HCT116 (cell line): ENCODE data around the gene MAPK1IP1L.

Source experiments
- CEBPB ChIP-seq: IDR thresholded peaks from 2 replicates; pipeline ENCODE4 v1.6.1; 2012; ENCODE audit warnings: low read depth
- CTCF ChIP-seq, 3 experiments: fragments of 200-600 bp in 1 of 3; sonication (generic) in 1 of 3; IDR thresholded peaks in 2 of 3; conservative IDR thresholded peaks in 1 of 3; 2 replicates each; pipeline ENCODE4 v1.5.1; 2012 to 2017; ENCODE audit warnings: low read depth in 2 of 3, low read length in 2 of 3, antibody characterized with exemption in 1 of 3, borderline replicate concordance in 1 of 3, control low read depth in 1 of 3, mild to moderate bottlenecking in 1 of 3, mixed read lengths in 1 of 3, mixed run types in 1 of 3, moderate library complexity in 1 of 3; ENCODE audit not compliant: insufficient read depth in 1 of 3
- ELF1 ChIP-seq: IDR thresholded peaks from 2 replicates; pipeline ENCODE4 v1.6.1; 2012; ENCODE audit warnings: low read depth, borderline replicate concordance
- EZH2 ChIP-seq: fragments of 200-600 bp; sonication (generic); IDR thresholded peaks from 2 replicates; pipeline ENCODE4 v1.6.1; 2017; ENCODE audit warnings: antibody characterized with exemption, mixed run types
- EZH2phosphoT487 ChIP-seq: fragments of 200-600 bp; IDR thresholded peaks from 2 replicates; pipeline ENCODE4 v1.6.1; 2018; ENCODE audit warnings: antibody characterized with exemption, borderline replicate concordance
- MAX ChIP-seq: IDR thresholded peaks from 2 replicates; pipeline ENCODE4 v1.6.1; 2012
- POLR2A ChIP-seq: IDR thresholded peaks from 2 replicates; pipeline ENCODE4 v1.7.0; 2011; ENCODE audit warnings: borderline replicate concordance; ENCODE audit not compliant: insufficient read depth, insufficient read length; ENCODE audit errors: extremely low read depth
- POLR2AphosphoS5 ChIP-seq: IDR thresholded peaks from 2 replicates; pipeline ENCODE4 v1.6.1; 2011; ENCODE audit warnings: mild to moderate bottlenecking, low read depth, low read length, moderate library complexity
- REST ChIP-seq: IDR thresholded peaks from 2 replicates; pipeline ENCODE4 v1.6.1; 2012; ENCODE audit warnings: low read depth
- SIN3A ChIP-seq: IDR thresholded peaks from 2 replicates; pipeline ENCODE4 v1.6.1; 2012; ENCODE audit warnings: low read depth
- SP1 ChIP-seq: IDR thresholded peaks from 2 replicates; pipeline ENCODE4 v1.6.1; 2012; ENCODE audit warnings: low read depth
- TCF7L2 ChIP-seq: IDR thresholded peaks from 2 replicates; pipeline ENCODE4 v1.7.0; 2011; ENCODE audit warnings: borderline replicate concordance, inconsistent platforms; ENCODE audit not compliant: insufficient read depth, insufficient read length; ENCODE audit errors: extremely low read depth
- YY1 ChIP-seq: IDR thresholded peaks from 2 replicates; pipeline ENCODE4 v1.6.1; 2011; ENCODE audit warnings: low read length, low read depth, moderate library complexity, mild to moderate bottlenecking; ENCODE audit not compliant: insufficient replicate concordance; ENCODE audit errors: extremely low read depth
- ZBTB33 ChIP-seq: IDR thresholded peaks from 2 replicates; pipeline ENCODE4 v1.6.1; 2011; ENCODE audit warnings: mild to moderate bottlenecking, low read length, moderate library complexity; ENCODE audit not compliant: insufficient replicate concordance; ENCODE audit errors: extremely low read depth

GRCh38 chr14:55038708-55039107 is 12.7 kb upstream of the MAPK1IP1L start:
- TF ChIP-seq POLR2A (no peak), SIN3A (no peak), POLR2AphosphoS5 (no peak), CTCF (IDR thresholded peaks at IDR 0.05 in 2 of 3, conservative IDR thresholded peaks at IDR 0.05 in 1 of 3; ENCODE audit: borderline replicate concordance in 1 of 3, insufficient read depth in 1 of 3, low read depth in 2 of 3, low read length in 2 of 3) (no peak), TCF7L2 (no peak), ELF1 (no peak), YY1 (no peak), EZH2phosphoT487 (no peak), EZH2 (no peak), CEBPB (no peak), SP1 (no peak), REST (no peak), MAX (no peak), ZBTB33 (no peak)
